Activated CD8-positive, alpha-beta memory T cell treated with anti-CD3 and anti-CD28 coated beads for 24 hours (primary cell): ENCODE data around the gene NAV2.

Source experiments
- DNase-seq: peaks from one replicate; pipeline ENCODE4 v3.0.0-alpha.2; 2020

The NAV2 gene

DNA sequence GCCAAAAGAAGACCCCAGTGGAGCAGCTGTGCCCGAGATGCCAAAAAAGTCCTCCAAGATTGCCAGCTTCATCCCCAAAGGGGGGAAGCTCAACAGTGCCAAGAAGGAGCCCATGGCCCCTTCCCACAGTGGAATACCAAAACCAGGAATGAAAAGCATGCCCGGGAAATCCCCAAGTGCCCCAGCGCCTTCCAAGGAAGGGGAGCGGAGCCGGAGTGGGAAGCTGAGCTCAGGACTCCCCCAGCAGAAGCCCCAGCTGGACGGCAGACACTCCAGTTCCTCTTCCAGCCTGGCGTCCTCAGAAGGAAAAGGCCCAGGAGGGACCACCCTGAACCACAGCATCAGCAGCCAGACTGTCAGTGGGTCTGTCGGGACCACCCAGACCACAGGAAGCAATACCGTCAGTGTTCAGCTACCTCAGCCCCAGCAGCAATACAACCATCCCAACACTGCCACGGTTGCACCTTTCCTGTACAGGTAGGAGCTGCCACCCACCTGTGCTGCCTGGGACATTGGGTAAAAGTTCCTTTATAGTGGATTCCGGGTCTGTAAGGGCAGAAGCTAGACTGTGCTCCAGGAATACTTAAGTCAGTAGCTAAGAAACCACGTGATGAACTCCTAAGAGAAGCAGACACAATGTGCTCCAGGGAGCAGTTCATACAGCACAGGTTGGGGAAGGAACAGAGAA, 221.3 kb downstream of the NAV2 start:
- no peak for DNase-seq

DNA sequence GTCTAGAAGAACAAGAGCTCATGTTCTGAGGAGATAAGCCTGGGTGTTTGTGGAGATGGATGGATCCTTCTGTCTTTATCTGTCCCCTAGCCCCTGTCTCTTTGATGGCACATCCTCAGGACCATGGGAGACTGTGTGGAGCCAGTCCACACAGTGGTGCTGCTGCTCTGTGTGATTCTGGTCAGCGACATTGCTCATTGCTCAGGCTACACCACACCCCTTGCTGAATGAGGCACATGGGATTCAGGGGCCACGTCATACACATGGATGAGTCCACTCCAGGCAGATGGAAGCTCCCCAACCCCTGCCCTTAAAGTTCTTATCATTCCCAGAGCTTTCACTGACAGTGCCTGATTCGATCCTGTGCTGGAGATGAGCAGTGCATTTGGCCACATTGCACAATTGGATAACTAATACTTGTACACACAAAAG, 222.2 kb downstream of the NAV2 start:
- DNase-seq, result no peak

DNA sequence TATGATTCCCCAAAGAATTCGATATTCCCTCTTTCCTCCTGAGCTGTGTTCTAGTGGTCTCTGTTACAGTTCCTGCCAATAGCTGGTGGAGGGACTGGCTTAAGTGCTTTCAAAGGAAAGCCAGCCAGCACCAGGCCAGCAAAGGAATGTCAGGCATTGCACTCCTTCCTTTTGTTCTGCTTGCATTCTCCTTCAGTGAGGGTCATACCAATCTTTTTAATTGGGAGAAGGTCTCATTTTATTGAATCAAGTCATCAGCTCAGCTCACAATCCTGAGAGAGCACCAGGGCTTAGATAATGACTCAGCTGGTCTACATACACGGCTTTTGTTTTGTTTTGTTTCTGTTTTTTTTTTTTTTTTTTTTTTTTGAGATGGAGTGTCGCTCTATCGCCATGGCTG, 222.9 kb downstream of the NAV2 start:
- DNase-seq, result no peak

DNA sequence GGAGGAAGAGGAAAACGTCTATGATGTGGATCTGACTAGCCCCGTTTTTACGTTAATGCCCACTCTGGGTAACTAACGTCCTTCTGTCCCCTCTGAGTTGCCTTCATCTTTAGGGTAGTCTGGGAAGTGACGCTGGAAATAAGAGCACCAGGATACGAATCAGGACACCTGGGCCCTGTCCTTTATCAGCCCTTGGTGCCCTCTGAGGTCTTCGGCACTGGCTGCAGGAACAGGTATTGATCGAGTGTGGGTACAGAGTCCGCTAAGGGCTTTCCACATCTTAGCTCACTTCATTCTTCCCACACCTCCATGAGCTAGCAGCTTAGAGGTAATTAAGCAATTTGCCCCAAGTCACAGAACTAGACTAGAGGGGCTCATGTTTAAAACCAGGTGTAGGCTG, 223.8 kb downstream of the NAV2 start:
- no peak for DNase-seq

DNA sequence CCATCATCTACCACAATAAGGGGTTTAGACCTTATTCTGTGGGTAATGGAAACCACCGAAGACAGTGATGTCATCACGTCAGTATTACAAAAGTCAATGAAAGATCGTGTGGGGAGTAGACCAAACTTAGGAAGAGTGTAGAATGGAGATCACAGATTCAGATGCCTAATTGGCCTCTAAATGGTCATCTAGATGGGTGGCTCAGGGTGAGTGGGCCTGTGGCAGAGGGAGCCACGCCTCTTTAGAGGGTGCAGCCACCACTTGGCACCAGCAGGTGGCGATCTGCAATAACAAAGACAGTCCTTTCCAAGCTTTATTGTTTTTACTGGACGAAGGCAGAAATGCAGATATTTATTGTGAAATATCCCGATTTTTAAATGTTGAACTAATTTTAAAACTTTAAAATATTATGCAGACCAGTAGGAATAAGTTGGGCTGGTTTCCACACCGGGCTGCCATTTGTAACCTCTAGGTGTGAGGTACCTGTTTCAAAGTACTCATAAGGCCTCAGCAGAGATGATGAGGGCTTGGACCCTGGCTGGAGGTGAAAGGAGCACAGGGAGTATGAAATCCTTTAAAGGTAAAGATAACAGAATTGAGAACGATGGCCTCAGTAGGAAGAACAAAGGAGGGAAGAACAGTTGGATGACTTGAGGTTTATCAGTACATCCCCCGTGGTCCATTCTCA, 225.7 kb downstream of the NAV2 start:
- DNase-seq, result no peak

DNA sequence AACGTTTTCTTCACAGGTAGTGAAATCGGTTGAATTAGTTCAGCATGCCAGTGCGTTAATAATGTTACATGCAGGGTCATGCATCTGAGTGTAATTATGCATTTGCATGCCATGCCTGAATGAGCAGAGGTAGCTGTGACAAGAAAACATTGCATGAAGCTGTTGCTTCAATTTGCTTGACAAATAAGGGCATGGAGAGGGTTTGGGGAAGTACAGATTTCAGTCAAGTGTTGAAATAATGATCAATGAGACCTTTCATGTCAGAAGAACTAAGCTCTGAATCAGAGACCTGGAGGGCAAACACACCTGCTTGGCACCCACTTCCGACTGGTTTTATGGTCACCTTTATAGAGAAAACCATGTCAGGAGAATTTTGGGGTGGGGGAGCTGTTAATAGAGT, 226.2 kb downstream of the NAV2 start:
- DNase-seq, result no peak

DNA sequence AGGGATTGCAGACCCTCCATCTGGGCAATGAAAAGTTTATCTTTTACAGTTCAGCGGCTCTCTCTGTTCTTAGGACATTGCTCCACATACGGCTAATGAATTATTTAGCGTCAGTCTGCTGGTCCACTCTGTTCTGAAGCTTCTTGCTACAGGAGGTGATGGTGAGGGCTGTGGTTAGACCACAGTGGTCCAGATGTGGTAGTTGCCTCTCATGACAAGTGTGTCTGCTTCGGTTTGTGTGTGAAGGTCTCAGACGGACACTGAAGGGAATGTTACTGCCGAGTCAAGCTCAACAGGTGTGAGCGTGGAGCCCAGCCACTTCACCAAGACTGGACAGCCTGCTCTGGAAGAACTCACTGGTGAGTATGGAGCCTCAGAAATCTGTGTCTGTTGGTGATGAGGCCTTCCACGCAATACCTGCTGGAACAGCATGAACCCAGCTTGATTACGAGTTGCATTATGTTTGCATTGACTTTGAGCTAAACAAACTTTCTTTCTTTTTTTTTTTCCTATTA, 226.8 kb downstream of the NAV2 start:
- no peak for DNase-seq

DNA sequence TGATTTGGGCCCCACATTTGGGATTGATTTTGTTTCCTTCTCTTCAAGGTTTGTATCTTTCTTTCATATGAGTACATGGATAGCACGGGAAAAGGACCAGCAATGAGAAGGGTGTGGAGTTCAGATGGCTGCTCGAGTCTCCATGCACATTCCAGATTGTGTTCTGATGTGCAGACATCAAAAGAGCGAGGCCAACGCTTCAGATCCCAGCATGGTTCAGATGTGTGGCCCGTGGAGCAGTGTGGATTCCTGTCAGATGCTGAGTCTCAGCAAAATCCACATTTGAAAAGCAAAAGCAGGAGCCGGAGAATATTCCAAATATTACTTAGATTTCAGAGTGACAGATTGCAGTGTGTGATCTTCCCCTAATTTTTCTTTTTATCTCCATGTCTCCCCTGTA, 228.2 kb downstream of the NAV2 start:
- no peak for DNase-seq

DNA sequence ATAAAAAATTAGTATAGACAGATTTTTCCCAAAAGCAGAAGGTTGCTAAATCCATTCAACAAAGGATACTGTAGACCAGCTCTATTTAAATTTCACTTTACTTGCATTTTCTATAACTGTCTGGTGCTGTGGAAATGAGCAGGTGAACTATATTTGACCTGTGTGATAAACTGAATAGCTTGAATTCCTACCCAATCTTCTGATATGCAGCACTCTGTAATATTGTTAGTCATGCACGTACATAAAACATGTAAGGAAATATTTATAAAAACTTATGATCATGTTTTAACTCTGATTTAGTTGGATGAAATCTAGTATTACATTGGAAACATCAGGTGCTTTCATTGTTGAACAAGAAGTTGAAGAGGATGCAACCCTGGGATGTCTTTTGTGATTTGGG, 234.0 kb downstream of the NAV2 start:
- no peak for DNase-seq

DNA sequence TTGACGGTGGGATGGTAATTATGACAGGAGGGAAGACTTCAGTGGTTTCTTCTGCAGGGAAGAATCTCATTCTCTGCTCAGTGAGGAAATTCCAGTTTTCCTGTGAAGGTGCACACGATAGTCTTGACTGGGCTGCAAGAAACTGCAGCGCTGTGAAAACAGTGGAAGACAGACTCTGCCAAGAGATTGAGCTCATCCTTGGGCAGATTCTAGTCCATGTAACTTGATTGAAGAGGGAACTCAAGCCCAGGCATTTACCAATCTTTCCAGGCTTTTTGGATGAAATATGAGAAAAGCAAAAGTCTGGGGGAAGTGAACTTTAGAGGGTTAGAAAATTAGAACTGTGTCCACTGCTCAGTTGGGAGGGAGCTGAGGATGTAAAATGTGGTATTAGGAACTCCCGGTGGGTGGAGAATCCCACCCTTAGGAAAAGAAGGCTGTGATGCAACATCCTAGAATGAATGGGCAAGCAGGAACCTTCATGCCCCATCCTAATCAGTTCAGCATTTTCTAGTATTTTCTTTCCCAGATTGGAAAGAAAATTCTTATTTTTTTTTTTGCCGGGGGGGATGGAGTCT, 235.0 kb downstream of the NAV2 start:
- DNase-seq, result no peak

DNA sequence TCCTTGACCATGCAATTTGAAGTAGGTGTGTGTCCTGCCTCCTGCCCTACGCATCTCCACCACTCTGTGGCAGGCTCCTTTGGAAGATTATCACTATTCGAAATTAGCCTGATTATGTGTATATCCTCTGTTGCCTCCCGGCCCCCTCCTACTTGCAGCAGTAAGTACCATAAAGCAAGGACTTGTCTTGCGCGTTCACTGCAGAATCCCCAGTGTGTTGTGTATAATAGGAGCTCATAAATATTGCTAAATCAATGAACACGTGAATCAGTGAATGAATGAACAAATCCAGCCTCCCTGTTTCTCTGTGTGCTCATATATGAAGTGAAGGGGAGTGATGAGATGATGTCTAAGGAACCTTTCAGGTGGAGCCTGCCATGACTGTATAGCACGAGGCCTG, 237.0 kb downstream of the NAV2 start:
- DNase-seq, result peak; percentile 30

DNA sequence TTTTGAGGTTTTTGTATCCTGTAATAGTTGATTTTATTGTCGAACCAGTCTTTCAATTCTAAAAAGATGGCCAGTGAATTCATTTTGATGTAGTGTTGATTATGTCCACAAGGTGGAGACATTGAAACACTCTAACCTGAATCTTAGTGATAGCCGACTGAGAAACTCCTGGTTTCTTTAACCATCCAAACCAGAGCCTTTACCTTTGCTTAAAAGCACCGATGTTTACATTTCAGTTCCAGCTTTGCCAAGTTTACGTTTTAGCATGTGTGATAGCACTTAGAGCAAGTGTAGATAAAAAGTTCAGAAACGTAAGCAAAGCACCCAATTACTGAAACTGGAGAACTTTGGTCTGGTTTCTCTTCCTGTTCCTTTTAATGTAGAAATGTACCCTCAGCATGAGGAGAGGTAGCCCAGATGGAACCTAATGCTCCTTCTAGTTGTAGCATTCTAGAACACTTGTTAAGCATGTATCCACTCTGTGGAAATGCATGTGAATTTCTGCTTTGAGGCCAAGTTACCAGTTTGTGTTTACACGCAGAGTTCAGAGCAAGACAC, 239.0 kb downstream of the NAV2 start:
- DNase-seq, result no peak

DNA sequence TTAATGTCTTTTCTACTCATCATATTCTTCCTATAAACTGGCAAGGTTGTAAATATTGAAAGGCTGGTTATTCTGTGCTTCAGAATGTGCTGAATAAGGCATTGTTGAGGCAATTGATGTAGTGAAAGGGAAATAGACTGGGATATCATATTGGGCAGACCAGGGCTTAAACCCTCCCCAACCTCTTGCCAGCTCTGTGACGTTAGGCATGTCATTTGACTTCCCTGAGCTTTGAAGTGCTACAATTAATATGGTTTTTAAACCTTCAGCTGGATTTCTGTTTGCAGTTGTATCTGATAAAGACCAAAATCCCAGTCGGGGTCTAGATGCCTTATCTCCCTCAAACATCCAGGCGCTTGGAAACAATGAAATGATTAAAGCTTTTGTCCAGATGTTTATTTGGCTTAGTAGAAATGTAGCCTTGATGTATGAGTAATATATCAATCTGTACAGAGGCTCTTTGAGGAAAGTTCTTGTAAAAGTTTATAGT, 239.5 kb downstream of the NAV2 start:
- no peak for DNase-seq

DNA sequence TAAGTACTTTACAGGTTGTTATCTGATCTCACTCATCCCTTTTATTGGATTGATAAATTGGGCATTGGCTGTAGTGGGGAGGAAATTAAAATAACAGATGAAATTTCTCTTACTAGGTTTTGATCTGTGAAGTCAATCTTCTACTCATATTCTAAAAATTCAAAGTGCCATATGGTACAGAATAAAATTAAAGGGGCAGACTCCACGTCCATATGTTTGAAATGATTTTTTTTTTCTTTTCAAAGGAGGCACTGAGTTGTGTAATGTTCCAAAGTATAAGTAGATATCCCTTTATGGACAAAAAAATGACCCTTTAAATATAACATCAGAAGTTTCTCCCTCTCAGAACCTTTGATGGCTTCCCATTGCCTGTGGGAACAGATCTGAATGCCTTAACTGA, 240.3 kb downstream of the NAV2 start:
- DNase-seq, result no peak

DNA sequence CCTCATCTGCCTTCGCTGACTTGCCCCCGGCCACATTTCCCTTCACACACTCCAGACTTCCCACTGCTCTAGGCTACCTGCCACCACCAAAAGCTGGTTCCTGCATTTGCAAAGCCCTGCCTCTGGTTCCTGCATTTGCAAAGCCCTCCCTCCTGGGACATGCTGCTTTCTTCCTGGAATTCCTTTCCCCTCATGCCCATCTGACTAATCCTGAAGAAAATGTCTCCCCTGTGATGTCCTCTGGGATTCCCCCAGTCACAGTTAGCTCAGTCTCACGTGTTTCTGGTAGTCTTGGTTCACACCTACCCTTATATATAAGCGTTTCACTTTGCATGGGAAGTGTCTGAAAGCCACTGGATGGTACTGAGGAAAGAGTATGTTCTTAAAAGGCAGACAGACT, 240.7 kb downstream of the NAV2 start:
- DNase-seq, result no peak

DNA sequence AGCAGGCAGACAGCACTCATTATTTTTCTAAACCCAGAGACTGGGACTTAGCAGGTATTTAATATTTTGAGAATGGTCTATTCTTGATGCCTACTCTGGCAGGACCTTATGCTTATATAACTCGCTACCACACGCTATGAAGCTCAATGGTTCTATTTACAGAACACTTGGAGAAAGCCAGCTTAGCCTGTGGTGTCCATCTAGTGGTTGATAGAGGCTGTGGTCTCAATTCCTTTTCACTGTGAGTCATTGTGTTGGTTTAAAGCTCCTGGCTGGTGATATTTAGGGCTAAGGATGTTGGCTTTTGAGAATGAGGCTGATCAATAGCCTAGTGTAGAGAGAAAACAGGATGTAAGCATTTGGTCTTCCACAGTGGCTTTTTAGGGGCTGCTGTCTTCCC, 241.3 kb downstream of the NAV2 start:
- no peak for DNase-seq

DNA sequence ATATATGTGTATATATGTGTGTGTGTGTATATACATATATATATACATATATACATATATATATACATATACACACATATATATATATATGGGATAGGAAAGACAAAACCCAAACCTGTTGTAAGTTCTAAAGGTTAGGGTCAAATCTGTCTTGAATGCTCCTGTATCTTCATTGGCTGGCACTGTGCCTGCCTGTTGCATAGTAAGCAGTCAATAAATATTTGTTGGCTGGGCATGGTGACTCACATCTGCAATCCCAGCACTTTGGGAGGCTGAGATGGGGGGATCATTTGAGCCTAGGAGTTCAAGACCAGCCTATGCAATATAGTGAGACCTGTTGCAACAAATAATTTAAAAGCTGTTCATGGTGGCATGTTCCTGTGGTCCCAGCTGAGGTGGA, 242.3 kb downstream of the NAV2 start:
- DNase-seq, result no peak

DNA sequence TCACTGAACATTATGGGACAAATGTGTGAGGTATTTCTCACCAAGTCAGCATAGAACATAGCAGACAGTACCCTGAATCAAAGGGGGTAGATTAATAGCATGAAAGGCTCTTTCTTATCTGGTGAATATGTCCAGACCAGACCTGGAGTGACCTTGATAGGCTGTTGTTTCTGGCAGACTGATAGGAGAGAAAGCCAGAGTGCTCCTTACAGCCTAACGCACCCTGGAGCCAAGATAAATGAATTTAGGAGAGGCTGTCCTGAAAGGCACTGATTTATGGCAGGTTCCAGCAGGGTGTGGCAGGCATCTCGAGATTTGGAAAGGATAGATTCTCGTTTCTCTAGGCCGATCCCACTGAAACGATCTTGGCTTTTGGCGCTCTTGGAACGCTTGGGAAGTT, 243.0 kb downstream of the NAV2 start:
- no peak for DNase-seq

DNA sequence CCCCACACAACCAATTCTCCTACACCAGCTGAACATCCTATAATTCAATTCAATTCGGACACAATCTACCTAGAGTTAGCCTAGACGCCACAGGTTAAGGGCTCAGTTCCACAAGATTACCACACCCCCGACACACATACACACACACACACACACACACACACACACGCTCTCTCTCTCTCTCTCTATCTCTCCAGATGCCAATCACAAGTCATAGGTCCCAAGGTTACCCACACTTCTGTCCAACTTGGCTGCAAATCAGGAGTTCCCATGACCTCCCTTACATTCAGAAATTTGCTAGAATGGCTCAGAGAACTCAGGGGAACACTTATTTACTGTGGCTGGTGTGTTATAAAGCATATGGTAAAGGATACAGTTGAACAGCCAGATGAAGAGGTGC, 243.6 kb downstream of the NAV2 start:
- no peak for DNase-seq

DNA sequence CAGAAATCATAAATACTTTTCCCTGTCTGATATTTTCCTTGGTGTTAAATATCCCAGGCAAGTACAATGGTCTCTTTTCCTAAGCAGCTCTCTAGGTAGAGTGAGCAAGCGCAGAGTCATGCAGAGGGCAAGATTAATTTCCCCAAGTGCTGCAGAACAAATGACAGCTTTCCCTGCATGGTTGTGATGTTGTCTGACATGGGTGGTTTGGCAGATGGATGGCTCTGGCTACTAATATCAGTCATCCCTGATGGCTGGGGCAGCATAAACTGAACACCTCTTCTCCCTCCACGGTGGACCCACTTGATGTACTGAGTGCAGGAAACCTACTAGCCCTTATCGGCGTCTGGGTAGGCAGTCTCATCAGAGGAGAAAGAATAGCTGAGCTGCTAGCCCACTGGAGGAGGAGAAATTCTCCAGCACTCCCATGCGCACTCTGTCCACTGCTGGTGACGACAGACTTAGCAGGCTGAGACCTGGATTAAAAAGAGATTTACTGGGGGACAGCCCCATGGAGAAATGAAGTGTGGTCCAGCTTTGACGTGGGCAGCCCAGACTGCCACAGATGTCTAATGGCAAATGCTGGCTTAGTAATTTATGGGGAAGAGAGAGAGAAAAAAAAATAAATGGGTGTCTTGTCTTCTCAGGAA, 244.8 kb downstream of the NAV2 start:
- no peak for DNase-seq

DNA sequence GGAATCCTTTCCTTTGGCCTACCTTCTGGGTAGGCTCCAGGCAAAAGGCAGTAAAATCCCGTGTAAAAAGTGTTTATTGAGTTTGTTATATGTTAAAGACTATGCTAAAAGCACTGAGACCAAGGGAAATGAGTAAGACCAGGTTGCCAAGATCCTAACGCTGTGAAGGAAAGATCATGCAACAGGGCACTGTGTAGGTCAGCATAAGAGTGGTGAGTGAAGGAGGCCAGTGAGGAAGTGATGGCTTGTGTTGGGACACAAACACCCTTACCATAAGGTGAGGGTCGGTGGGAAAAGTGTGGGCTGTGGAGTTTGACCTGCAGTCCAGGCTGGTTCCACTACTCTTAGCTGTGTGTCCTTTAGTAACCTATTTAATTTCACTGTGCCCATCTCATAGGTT, 245.6 kb downstream of the NAV2 start:
- DNase-seq, result no peak

DNA sequence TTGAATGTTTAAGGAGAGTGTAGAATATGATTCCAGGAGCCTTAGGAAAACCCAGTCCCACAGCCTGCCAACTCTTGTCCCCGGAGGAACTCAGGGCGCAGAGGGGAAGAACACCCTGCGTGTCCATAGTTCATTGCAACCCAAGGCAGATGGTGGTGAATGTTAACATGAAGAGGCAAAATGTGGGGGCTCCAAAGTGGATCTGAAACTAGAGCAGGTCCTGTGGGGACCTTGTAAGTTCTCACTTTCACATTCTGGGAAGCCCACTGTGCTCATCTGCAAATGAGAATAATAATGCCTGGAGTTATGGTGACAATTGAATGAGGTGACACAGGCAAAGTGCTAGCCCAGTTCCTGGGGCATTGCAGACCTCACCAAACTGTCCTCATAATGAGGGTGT, 246.6 kb downstream of the NAV2 start:
- no peak for DNase-seq

DNA sequence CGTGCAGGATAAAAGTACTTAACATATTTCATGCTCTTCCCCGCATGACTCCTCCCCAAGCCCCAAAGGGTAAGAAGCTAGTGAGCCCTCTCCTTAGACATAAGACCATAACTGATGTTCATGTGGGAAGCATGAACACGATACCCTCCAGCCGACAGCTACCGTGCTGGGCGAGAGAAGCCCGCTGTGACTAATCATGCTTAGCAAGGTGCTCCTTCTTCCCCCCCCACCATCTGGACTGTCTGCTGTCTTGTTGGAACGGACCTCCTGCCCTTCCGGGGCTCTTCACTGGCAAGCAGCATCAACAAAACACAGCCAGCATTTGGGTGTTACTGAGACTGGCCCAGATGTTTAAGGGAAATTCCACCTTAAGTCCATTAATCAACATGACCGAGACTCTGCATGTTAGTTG, 247.0 kb downstream of the NAV2 start:
- no peak for DNase-seq
